GM19452 (cell line): ENCODE measurements around the gene ICA1L.
A peak's percentile ranks its signal among the peaks of the same experiment; 100 is the strongest.
"Not testable (repeated sequence)": the region's sequence is repeated elsewhere in the genome, so short reads cannot be mapped to it uniquely, and the experiment has no call there.

Experiments
- ATAC-seq: cut with Tn5 transposase; IDR thresholded peaks from one replicate; pipeline ENCODE4 v1.9.1; 2021; ENCODE audit not compliant: unreplicated experiment

Gene ICA1L

GRCh38 chr2:202871300-202872141 is at the start of gene ICA1L:
Gene ICA1L (minus strand): TSS chr2:202871766. CDS start chr2:202829009, 42,757 bp downstream.
- ATAC-seq: peak; percentile 48

DNA sequence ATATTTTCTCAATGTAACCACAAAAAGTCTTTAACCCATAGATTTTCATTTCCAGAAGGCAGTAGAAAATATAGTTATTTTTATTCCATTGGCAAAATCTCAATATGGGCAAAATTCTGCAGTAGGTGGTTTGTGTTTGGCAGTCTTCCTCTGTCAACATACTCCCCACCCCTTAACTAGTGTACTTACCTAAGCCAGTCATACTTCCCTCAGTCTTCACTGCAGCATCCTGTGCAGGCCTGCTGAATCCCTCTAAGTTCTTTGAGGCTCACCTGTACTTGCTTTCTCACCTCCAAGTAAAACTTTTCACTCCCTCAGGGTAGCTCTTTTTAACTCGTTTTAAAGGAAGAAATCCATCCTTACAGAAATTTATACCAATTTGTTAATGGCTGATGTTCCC is 47.3 kb upstream of the ICA1L start:
- no peak for ATAC-seq

DNA sequence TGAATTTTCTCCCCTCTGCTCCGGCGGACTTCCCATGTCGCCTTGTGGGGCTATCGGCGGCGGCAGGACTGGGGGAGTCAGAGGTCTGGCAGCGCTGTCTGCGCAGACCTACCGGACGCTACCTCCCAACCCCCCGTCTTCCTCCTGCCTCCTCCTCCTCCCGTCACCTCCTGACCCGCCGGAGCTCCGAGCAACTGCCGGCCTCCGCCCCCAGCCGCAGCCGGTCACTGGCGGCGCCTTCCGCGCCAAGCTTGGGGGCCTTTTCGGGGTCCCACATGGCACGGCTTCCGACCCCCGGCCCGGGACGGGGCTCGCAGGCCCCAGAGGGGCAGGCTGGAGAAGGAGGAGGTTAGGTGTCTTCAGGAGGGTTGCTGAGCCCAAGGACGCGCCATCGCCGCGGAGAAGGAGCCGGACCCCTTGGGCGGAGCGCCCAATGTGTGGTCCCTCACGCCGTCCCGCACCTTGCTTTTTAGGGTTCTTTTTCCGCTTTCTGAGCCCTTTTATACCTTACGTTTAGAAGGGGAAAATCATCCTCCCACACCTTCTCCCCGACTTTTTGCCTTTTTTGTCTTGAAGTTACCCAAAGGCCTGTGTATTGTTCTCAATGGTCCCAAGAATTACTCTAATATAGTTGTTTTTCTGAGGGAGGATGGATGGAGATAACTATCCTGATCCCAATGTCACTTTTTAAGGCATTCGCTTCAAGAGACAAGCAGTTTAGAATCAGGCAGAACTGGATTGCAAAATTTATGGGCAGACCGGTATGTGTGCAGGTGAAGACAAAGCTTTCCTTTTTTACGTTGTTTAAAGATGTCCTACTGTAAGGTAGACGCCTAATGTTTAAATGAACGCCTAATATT is 41.0 kb upstream of the ICA1L start:
- ATAC-seq: peak; percentile 62

DNA sequence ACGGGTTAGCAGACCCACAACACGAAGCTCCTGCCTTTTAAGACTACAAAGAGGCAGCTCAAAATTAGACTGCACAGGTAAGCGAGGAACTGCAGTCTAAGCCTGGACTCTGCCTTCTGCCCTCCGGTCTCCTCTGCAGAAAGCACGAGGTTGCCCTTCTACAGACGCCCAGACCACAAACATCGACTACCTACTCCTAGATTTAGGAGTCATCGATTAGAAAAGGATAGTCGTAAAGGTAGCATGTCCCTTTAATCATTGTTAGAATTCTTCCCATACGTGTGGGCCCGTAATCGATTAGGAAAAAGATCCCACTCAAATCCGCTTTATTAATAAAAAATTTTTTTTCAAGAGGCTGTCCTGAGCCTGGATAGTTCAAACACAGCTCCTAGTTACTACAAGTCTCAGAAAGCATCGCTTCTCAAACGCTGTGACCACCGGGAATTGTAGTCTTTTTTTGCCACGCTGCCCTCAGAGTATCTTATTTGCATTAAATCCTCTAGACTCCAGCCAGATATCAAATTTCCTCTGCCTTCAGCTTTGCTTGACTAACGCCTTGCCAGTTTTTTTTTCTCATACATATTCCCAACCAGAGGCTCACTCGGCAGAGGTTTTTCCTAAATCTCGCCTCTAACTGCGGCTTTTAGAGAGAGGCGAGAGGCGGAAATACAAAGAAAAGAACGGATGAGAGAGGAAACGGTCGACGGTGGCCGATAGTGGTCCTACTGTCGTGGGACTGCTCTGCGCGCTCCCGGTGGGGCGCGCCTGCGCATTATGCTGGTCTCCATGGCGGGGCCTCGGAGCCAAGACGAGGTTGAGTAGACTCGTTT is 40.2 kb upstream of the ICA1L start, which contains the start of the genes CARF and WDR12:
Gene CARF, plus strand, starts transcription at position 764 of the 830 bp plus-strand sequence. CDS start 29,628 bp downstream, outside the sequence.
Gene WDR12, minus strand, starts transcription at position 162 of the 830 bp plus-strand sequence. CDS start 197 bp downstream, outside the sequence.
- ATAC-seq: peak; percentile 71

GRCh38 chr2:202911203-202911511 is 39.6 kb upstream of the ICA1L start:
- ATAC-seq: no peak

GRCh38 chr2:202910698-202911097 is 39.1 kb upstream of the ICA1L start:
- ATAC-seq: no peak

DNA sequence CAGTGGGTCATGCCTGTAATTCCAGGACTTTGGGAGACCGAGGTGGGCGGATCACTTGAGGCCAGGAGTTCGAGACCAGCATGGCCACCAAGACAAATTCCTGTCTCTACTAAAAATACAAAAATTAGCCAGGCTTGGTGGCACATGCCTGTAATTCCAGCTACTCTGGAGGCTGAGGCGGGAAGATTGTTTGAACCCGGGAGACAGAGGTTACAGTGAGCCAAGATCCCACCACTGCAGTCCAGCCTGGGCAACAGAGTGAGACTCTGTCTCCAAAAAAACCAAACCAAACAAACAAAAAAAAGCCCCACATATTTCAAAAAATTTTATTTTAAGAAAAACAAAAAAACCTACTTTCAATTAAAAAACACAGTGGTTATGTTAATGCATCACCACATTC is 38.7 kb upstream of the ICA1L start:
- ATAC-seq: not testable (repeated sequence)

GRCh38 chr2:202909394-202910192 is 38.0 kb upstream of the ICA1L start:
- no peak for ATAC-seq

DNA sequence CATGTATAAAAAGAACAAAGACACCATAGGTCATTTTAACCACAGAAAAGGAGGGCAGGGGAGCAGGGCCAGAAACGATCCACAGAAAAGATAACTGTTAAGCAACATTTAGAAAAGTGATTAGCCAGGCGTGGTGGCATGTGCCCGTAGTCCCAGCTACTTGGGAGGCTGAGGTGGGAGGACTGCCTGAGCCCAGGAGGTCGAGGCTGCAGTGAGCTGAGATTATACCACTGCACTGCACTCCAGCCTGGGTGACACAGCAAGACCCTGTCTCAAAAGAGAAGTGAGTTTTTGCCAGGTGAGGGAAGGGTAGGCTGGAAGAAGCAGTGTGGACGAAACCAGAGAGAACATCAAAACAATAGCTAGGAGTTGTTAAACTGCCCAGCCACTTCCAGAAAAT is 36.6 kb upstream of the ICA1L start:
- ATAC-seq: no peak

DNA sequence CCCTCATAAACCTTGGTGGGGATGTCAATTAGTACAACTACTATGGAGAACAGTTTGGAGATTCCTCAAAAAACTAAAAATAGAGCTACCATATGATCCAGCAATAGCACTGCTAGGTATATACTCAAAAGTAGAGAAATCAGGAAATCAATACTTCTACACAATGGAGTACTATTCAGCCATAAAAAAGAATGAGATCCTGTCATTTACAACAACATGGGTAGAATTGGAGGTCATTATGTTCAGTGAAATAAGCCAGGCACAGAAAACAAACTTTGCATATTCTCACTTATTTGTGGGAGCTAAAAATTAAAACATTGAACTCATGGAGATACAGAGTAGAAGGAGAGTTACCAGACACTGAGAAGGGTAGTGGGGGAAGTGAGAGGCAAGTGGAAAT is 33.9 kb upstream of the ICA1L start:
- not testable (repeated sequence) for ATAC-seq

- ATAC-seq: no peak
These were observed 13.6 kb upstream of the ICA1L start for GRCh38 chr2:202885190-202885589.

DNA sequence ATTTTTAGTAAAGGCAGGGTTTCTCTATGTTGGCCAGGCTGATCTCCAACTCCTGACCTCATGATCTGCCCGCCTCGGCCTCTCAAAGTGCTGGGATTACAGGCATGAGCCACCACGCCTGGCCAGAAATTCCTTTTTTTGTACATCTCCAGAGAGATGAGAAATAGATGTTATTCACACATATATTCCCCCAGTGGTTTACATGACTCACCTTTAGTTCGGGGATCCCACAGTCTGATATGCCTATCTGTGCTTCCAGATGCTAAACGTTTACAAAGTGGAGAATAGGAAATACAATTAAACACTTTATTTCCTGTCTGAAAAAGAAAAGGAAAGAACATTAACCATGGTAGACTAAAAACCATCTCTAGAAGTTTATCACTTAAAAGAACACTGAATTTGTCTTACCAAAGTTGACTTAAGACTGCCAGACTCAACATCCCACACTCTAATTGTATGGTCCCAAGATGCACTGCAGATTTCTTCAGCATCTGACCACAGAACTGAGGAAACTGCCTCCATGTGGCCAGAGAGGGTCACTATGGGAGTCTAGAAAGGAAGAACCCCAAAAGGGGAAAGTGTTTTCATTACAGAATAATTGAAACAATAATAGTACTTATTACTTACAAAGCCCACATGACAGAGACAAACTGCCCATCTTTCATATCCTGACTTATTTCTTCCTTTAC is 12.6 kb upstream of the ICA1L start:
- ATAC-seq: no peak

DNA sequence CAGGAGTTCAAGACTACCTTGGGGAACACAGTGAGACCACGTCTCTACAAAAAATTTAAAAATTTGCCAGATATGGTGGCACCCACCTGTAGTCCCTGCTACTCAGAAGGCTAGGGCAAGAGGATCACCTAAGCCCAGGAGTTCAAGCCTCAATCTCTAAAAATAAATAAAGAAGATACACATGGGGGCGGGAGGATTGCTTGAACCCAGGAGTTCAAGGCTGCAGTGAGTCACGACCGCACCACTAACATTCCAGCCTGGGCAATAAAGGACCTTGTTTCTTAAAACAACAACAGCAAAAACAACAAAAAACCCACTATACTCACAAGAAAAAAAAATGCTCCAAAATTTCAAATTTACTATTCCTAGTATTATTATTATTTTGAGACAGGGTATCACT is 10.0 kb upstream of the ICA1L start:
- ATAC-seq: no peak

GRCh38 chr2:202877699-202878098 is 6.1 kb upstream of the ICA1L start:
- no peak for ATAC-seq

GRCh38 chr2:202870431-202871299 is 901 bp downstream of the ICA1L start:
- ATAC-seq: peak; percentile 72

- no peak for ATAC-seq
These were observed 9.6 kb downstream of the ICA1L start for GRCh38 chr2:202861987-202862386.

DNA sequence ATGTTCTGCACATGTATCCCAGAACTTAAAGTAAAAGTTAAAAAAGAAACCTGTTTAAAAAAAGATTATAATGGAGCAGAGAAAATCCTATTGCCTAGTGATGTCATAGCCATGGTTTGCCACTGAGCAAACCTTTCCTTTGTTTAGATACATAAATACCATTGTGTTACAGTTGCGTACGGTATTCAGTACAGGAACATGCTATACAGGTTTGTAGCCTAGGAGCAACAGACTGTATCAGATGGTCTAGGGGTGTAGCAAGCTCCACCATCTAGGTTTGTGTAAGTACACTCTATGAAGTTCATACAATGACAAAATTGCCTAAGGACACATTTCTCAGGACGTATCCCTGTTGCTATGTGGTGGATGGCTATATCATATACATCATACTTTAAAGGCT is 13.0 kb downstream of the ICA1L start:
- no peak for ATAC-seq

DNA sequence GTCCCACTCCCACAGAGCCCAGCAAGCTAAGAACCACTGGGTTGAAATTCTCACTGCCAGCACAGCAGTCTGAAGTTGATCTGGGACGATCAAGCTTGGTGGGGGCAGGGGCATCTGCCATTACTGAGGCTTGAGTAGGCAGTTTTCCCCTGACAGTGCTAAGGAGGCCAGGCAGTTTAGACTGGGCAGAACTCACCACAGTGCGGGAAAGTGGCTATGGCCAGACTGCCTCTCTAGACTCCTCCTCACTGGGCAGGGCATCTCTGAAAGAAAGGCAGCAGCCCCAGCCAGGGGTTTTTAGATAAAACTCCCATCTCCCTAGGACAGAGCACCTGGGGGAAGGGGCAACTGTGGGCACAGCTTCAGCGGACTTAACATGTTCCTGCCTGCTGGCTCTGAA is 22.2 kb downstream of the ICA1L start:
- ATAC-seq: not testable (repeated sequence)

- ATAC-seq: no peak
These were observed 22.8 kb downstream of the ICA1L start for GRCh38 chr2:202848813-202849212.
